Measurements from ENCODE around the gene KCNAB1.

GRCh38 chr3:156417559-156418132 lies 297.3 kb downstream of the KCNAB1 start:
- TF ChIP-seq EZH2 (IDR thresholded peaks at IDR 0.05; ENCODE audit: borderline replicate concordance, insufficient read depth, low read depth, low read length, poor library complexity, severe bottlenecking): no peak
- TF ChIP-seq CTCF (IDR thresholded peaks at IDR 0.05): no peak

All from B cell (primary cell).